ENCODE measurements around the gene PAX8.

Gene PAX8

DNA sequence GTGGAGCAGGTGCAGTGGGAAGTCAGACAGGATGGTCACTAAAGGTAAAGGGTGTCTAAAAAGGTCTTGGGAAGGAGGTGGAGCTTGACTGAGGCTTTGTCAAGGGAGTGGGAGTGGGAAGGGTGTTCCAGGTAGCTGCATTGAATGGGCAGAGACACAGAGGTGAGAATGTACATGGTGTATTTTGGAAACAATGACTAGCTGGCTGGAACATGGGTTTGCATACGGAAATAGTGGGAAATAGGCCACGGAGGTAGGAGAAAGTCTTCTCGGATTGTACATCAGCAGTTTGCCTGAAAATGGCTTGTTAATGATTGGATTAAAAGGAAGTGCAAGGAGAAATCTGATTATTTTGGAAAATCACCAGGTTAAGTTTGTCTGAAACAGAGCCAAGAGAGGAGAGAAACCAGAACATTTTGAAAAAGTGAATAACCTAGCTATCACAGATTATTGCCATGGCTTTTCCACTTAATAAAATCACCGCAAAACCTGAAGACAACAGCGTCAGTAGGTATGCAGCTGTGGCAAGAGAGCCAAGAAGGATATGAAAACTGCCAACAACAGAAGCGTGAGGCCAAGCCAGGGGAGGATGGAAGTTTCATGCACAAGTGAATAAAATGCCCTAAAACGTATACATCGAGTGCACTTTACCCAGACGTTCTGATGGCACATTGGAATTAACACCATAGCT lies 13.9 kb downstream of the PAX8 start:
- no peak for DNase-seq (ENCODE audit: low spot score)

DNA sequence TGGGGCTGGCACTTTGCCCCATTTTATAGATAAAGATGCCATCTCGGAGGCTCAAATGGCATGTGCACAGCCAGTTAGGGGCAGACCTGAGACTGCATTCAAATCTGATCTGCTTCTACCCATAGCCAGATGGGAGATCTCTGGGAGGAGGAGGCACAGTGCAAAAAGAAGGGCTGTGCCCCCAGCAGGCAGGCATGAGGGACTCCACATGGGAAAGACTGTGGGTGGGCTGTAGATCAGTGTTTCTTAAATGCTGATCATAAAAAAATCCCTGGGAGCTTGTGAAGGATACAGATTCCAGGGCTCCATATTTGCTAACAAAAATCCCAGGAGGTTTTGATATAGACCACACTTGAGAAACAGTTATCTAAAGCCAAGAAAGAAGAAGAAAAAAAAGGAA lies 15.2 kb downstream of the PAX8 start:
- no peak for DNase-seq (ENCODE audit: low spot score)

DNA sequence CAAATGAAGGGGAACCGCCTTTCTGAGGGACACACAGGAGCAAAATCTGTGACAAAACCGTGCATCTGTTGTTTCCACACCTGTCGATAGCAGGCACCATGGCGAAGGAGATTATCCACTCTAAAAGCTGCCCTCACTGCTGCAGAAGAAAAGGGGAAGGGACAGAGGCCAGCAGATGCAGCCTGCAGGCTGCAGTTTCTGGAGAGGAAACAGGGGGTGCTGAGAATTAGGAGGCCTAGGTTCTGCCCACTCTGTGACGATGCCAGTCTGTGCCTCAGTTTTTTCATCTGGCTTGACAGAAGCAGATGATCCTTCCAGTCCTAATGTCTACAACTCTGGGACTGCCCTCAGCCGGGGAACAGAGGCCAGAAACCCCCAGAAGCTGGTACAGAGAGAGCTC lies 17.7 kb downstream of the PAX8 start:
- DNase-seq (ENCODE audit: low spot score), result no peak

DNA sequence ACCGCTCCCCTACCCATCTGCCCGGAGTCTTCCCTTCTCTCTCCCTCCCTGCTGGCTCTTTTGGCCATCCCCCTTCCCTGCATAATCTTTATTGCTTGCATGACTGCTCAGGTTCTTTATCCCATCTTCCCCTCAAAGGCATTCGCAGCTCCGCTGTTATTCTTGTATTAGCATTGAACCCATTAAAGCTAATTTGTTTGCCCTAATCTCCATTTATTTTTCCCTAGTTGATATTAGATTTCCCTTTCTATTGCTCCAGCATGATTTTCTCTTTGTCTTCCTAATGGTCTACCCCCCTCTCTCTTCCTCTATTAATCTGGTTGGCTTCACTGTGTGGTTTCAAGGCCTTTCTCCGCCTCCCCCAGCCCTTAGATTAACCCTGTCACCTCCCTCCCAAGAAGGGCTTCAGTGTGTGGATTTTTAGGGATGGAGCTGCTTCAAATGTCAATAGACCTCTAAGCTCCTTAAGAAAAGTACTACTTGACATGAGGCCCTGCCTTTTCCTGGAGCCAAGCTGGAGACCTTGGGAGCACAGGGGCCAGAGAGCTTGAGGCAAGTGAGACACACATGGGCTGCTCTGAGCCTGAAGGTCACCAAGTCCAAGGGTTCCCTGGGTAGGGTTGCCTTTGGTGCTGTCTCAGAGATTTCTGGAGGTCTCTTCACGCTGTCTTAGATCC lies 20.1 kb downstream of the PAX8 start:
- DNase-seq (ENCODE audit: low spot score), result no peak

DNA sequence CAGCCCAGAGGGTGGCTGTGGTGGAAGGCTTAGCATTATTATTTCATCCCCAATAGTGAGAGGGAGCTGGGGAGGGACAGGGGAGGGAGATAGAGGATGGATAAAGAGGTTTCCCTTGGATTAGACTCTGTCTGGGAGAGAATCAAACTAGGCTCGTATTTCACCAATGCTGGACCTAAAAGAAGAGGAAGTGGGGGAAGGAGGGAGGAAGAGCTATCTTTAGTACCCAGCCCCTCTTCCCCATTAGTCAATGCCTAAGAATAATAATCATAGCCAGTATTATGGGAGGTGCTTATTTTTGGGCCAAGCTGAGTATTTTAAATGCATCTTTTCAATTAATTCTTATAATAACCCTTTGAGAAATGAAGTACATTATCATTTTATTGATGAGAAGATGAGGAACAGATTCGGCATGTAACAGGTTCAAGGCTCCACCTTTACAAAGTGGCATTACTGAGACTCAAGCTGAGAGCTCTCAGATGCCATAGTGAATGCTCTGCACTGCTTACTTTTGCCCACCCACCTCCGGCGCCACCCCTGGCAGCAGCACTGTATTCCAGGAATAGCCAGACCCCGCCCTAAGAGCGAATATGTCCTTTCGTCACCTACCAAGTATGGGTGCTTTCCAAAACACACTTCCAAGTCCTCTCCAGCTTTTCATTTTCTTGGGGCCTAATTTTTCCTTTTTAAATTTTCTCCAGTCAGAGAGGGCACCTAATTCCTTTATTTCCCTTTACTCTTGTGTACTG lies 21.0 kb downstream of the PAX8 start:
- DNase-seq (ENCODE audit: low spot score), result no peak

DNA sequence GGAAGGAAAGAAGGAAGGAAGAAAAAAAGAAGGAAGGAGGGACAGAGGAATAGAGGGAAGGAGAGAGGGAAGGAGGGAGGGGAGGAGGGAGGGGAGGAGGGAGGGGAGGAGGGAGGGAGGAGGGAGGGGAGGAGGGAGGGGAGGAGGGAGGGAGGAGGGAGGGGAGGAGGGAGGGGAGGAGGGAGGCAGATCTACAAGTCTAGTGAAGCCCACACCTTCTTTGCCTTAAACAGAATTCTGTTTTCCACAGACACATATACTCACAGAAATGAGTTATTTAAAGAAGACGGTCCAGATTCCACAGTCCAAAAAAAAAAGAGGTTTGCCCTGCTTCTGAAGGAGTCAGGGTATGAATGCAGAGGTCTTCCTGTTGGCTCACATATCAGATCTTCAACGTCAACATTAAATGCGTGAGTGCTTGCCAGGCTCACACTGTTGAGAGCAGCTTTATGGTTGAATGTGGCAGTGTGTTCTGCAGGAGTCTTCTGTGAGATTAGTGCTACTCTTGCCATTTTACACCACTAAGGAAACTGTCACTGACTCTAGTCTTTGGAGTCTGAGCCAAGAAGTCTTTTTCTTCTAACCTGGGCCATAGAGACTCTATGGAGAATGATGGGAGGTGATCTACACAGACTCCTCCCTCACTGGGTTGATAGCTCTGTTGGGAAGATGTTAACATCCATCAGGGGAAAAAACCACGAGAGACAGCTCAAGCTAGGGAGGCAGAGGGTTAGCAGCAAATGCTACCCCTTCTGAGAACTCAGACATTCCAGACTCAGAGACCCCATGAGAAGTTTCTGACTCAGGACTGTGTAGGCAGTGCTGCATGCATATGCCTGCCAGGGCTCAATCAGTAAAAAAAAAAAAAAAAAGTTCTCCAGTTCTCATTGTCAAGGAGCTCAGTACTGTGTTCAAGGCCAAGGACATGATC lies 23.3 kb downstream of the PAX8 start:
- DNase-seq (ENCODE audit: low spot score), result no peak

DNA sequence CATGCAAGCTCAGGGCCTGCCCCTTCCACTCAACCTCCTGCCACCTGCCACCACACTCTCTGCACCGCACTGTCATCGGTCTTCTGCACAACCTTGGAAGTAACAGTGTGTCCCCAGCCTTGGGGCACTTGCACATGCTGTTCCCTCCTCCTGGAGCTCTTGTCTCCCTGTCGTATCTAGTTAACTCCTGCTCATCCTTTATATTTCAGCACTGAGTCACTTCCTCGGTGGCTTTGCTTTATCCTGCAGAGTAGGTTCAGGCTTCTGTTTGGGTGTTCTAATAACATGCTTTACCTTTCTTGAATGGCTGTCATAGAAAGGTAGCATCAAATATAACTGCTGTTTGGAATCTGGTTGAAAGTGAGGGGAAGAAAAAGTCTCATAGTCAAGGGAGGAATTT lies 25.3 kb downstream of the PAX8 start:
- no peak for DNase-seq (ENCODE audit: low spot score)

DNA sequence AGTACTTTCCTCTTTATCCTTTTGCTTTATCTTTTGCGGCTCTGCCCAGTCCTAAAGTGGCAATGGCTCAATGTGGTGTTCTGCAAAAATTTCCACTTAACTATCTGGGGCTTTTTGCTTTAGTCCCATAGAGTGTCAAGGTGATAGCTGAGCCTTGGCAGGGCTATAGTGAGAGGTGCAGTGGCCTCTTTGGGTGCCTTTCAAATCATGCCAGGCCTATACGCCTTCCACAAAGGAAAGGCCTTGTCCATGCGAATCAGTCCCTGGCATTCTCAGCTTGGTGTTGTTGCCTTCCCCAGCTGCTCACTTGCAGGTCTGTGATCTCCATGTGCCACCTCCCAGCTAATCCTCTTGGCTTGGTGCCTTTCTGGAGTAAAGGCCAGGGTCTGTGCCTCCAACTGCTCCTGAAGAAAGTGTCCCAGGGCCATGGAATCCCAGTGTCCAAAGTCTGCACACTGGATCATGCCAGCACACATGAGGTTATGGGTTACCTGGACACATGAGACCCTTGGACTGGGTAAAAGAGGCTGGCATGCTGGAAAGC lies 26.6 kb downstream of the PAX8 start:
- DNase-seq (ENCODE audit: low spot score), result no peak

DNA sequence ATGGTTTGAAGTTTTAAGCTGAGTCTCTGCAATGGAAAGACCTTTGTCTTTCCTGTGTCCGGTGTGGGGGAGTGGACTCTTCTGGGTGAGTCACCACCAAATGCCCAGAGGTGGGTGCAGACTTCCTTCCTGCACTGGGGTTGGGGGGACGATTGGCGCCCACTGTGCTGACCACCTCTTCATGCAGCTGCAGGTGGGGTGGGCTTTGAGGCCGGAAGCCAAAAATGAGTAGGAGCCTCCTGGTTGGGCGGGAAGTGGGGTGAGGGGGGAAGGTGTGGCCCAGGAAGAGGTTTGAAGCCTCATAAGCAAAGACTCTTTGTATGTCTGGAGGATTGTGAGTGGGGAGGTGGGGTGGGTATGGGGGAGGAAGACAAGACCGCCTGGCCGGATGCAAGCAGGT lies 27.6 kb downstream of the PAX8 start:
- peak; percentile 18 for DNase-seq (ENCODE audit: low spot score)

DNA sequence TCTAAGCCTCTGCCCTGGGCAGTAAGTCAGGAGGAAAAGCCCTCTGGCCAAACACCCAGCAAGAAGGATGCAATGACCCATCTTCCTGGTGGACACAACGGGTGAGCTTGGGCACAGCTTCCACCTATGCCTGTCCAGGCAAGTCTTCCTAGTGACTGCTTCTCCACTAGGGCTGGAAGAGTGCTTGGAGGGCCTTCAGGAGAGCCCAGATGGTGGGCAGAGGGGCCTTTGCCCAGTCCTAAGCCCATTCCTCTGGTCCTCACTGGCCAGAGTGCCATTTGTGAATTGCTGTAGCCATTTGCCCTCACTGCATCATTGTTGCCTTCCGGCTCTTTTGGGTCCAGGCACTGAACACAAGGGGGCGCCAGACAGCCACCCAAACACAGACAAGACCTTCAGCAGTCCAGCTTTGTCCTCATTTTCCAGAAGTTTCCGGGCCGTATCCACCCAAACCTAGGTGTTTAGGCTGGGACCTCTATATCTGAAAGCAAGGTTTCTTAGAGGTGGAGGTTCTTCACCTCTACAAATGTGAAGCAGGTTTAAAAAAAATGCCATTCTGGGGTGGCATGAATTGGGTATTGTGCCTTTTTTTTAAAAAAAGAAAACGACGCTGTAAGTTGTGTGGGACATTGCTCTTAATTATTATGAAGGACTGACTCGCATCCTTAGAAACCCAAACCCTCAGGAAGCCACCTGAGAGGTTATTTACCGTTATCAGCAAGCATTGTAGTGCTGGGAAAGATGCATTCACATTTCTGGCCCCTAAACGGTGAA lies 29.5 kb downstream of the PAX8 start:
- DNase-seq (ENCODE audit: low spot score), result peak; percentile 78

DNA sequence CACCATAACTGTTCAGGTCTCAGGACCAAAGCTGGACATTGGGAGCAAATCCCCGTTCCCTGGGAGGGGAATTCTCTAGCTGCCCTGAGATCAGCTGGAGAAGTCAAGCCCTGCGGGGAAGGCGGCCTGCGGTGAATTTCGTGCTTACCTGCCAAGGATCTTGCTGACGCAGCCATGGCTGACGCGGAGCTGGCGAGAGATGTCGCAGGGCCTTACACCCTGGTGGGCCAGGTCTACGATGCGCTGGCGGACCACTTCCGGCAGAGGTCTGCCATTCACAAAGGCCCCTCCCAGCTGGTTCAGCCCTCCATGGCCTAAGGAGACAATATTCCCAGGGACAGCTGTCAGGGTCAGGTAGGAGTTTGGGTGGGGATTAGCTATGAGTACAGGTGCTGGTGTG lies 32.1 kb downstream of the PAX8 start:
- no peak for DNase-seq (ENCODE audit: low spot score)

DNA sequence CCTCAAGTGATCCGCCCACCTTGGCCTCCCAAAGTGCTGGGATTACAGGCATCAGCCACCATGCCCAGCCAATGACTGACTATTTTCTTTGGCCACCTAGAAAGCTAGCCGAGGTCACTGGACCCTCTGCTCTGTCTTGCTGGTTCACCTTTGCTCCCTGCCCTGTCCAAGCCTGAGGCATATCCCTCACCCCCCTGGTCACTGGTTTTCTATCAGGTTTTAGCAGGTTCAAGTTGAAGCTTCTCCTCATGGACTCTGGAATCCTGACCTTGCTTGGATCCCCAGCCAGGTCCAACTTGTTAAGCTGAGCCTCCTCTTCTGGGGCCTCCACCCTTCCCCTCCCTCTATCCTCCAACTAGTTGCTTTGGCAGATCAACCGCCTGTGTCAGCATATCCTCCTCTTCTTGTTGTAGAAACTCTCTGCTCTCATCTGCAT lies 33.4 kb downstream of the PAX8 start:
- DNase-seq (ENCODE audit: low spot score), result no peak

DNA sequence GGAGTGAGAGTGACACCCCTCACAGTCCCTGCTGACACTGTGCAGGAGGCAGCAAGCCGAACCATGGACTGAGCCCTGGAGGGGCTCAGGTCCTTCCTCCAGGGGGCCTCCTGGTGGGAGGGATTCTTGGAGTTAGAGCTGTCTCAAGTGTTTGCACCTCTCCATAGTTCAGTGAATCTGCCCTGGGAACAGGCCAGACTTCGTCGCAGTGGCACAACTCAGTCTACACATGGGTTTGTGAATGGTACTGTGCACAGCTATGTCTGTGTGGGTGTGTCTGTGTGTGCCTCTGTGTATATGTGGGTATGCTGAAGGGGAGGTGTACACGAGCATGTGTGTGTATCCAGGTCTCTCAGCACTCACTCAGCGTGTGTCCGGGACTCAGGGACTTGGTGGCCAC lies 36.4 kb downstream of the PAX8 start:
- no peak for DNase-seq (ENCODE audit: low spot score)

DNA sequence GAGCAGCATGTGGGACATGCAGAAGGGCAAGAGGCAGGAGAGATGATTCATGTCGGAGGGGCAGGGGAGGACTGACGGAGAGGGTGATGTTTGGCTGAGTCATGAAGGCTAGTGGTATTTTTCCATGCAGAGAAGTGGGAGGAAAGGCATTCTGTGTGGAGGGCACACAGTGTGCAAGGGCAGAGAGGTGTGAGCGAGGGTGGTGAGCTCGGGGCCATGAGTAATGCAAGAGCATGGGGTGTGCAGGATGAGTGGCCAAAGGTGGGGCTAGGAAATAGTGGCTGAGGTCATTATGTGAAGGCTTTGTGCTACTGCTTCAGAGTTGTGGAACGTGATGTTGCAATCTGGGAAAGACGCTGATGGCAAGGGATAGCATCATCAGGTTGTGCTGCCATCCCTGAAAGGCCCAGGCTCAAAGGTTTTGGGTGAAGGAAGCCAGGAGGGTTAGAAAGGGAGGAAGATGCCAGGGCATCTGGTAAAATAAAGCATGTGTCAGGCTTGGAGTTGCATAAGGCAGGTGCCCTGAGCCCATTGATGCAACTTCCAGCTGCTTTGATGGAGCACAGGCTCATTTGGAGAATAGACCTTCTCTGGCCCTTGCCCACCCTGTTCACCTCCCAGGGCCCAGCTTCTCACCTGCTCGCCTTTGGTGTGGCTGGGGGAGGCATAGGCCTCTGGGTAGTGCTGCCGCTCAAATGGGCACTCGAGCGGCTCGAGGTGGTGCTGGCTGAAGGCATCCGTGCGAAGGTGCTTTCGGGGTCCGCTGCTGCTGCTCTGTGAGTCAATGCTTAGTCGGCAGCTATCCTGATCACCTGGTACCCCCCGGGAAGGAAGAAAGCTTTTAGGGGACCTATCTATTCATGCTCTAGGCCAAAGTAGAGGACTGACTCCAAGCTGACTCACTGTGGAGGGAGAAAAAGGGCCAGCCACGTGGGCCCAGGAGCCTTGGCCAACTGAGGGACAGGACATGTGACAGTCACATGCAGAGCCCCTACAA lies 37.5 kb downstream of the PAX8 start:
- DNase-seq (ENCODE audit: low spot score), result no peak

DNA sequence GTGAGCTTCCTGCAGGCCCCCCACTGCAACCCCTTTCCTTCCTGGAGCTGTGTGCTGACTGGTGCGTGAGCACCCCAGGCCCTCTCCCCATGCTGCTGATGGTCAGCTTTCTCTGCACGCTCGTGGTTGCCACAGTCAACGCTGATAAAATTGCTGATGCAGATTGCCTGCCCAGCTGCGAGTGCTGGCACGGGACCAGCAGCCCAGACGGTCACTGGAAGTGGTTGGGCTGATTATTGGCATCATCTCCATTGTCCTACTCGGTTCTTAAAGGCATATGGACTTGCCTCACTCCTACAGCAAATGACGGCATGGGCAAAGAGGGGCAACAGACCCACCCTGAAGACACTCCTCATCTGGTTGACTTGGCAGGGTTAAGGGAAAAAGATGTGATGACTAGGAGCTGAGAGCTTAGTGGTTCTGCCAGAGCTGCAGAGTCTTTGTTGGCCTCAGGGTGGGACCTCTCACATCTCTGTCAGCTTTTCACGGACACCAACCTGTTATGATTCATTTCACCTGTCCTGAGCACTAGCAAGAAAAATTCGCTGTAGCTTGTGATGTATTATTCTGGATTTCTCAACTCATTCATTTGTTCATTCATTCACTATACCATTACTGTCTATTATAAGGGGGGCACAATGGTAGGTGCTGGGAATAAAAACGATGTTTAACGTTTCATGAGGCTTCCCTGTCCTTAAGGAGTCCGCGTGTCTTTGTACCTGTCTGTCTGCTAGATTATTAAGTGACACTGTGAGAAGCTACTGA lies 38.4 kb downstream of the PAX8 start:
- DNase-seq (ENCODE audit: low spot score), result no peak

DNA sequence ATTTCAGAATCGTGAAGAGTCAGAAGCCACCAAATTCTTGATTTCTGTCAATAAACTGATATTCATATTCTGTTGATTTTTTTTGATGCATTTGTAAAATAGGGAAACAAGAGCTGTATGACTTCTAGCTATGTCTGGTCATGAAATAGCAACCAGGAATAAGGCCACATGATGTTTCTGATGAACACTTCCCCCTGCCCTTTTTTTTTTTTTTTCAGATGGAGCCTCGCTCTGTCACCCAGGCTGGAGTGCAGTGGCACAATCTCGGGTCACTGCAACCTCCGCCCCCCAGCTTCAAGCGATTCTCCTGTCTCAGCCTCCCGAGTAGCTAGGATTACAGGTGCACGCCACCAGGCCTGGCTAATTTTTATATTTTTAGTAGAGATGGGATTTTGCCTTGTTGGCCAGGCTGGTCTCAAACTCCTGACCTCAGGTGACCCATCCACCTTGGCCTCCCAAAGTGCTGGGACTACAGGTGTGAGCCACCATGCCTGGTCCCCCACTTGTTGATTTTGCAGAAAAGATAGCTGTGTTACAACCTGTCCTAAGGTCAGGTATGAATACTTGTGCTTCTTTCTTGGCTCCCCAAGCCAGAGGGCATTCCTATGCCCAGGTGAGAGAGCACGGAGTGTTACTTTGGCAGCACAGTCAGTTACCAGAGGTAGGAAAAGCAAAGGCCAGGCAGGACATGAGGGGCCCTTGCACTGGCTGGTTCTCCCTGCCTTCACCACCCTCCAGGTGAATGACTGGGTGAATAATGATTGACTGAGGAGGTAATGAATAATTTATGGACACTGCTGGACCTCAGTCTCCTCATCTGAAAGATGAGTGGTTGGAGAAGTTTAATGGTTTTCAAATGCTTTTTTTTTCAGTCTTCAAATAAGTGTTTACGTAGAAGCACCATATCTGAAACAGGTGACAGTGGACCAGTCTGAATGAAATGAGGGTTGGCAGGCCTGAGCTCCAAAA lies 39.6 kb downstream of the PAX8 start:
- no peak for DNase-seq (ENCODE audit: low spot score)

DNA sequence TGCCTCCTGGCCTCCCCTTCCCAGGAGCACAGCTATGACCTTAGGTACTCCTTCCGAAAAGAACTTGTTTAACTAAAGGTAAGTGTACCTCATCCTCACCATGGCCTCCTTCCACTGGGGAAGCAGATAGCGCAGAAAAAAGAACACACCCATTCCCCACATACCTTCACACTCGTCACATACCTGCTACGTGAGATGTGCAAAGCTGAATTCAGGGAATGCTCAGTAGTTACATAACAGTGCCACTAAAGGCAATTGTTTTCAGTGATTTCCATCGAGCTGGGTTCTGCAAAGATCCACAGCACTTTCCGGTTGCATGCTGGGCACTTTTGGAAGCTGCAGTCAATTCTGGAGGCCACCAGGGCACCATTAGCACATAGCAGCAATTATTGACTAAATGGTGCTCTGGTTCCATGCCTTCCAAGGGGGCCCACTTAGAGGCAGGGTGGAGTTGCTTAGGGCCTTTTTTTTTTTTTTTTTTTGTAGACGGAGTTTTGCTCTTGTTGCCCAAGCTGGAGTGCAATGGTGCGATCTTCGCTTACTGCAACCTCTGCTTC lies 41.0 kb downstream of the PAX8 start:
- DNase-seq (ENCODE audit: low spot score), result no peak
